H1 (cell line): ENCODE measurements around the gene SUSD6. TPM values are rescaled to one million over a fixed set of nuclear protein-coding genes. Genes with fewer than 3 reads are reported as not detected.

Experiments
- CTCF ChIA-PET: fragments of 300-600 bp; sonication (Branson Sonifier 250); formaldehyde crosslinking; loops from one replicate; lab custom pipeline; 2021; ENCODE audit not compliant: partially characterized antibody; lab: Charles Lee
- POLR2A ChIA-PET: fragments of 300-600 bp; sonication (Branson Sonifier 250); formaldehyde crosslinking; loops from one replicate; lab custom pipeline; 2021; ENCODE audit warnings: inconsistent platforms; ENCODE audit not compliant: partially characterized antibody; lab: Charles Lee
- DNase-seq, 2 experiments: peaks; one replicate each; pipeline versions ENCODE4 v3.0.0 to v3.0.0-alpha.2; 2010 to 2022; ENCODE audit warnings: low spot score in 2 of 2, low read depth in 1 of 2, mixed read lengths in 1 of 2
- FAIRE-seq: peaks from 2 replicates; lab custom pipeline; 2011; peaks lifted over from hg19 to GRCh38; lab: Jason Lieb, UNC
- H2AFZ ChIP-seq: 2 replicates; pipeline ENCODE4 v1.8.1; 2012; ENCODE audit warnings: low read length, inconsistent platforms
- H2AK5ac ChIP-seq: 2 replicates; pipeline ENCODE4 v1.6.1; 2013; ENCODE audit warnings: low read depth, low read length
- H2BK120ac ChIP-seq: replicated peaks from 2 replicates; pipeline ENCODE3; 2013; ENCODE audit warnings: low read depth, low read length, inconsistent platforms
- H2BK12ac ChIP-seq: 2 replicates; pipeline ENCODE4 v1.6.1; 2013; ENCODE audit warnings: low read depth, low read length
- H2BK15ac ChIP-seq: 2 replicates; pipeline ENCODE4 v1.6.1; 2013; ENCODE audit warnings: low read length
- H2BK20ac ChIP-seq: 2 replicates; pipeline ENCODE4 v1.6.1; 2013; ENCODE audit warnings: low read length
- H2BK5ac ChIP-seq: 2 replicates; pipeline ENCODE4 v1.6.1; 2013; ENCODE audit warnings: low read depth, low read length
- H3K14ac ChIP-seq: 2 replicates; pipeline ENCODE4 v1.6.1; 2013; ENCODE audit warnings: inconsistent platforms; ENCODE audit not compliant: insufficient read length
- H3K18ac ChIP-seq: 2 replicates; pipeline ENCODE4 v1.6.1; 2013; ENCODE audit warnings: low read length; ENCODE audit errors: extremely low read depth
- H3K23ac ChIP-seq: 2 replicates; pipeline ENCODE4 v1.6.1; 2013; ENCODE audit warnings: inconsistent platforms; ENCODE audit not compliant: insufficient read length
- H3K23me2 ChIP-seq: 2 replicates; pipeline ENCODE4 v1.6.1; 2013; ENCODE audit warnings: low read depth, low read length
- H3K27ac ChIP-seq: 2 replicates; pipeline ENCODE4 v1.6.1; 2011; ENCODE audit warnings: low read depth, low read length, inconsistent platforms
- H3K27me3 ChIP-seq, 4 experiments: replicated peaks in 1 of 4; 1 replicate in 1 of 4; 2 replicates in 3 of 4; pipeline versions ENCODE4 v1.6.1 to v1.8.1; 2011 to 2013; ENCODE audit warnings: low read length in 3 of 4, mild to moderate bottlenecking in 3 of 4, inconsistent platforms in 2 of 4, mixed read lengths in 2 of 4, moderate library complexity in 1 of 4; ENCODE audit not compliant: control insufficient read depth in 3 of 4, insufficient read depth in 3 of 4; ENCODE audit errors: extremely low read depth in 1 of 4
- H3K36me3 ChIP-seq, 4 experiments: 2 replicates each; pipeline versions ENCODE4 v1.6.1 to v1.8.1; 2011 to 2013; ENCODE audit warnings: mild to moderate bottlenecking in 4 of 4, low read length in 3 of 4, moderate library complexity in 2 of 4, control low read depth in 1 of 4, inconsistent platforms in 1 of 4; ENCODE audit not compliant: insufficient read depth in 4 of 4, control insufficient read depth in 2 of 4
- H3K4ac ChIP-seq: replicated peaks from 2 replicates; pipeline ENCODE3; 2013; ENCODE audit warnings: low read length, low read depth, mixed read lengths, inconsistent platforms; ENCODE audit not compliant: insufficient read length
- H3K4me1 ChIP-seq, 4 experiments: replicated peaks in 1 of 4; 1 replicate in 1 of 4; 2 replicates in 3 of 4; pipeline versions ENCODE4 v1.6.1 to v1.8.1; 2011 to 2013; ENCODE audit warnings: low read length in 3 of 4, inconsistent platforms in 2 of 4, mixed read lengths in 1 of 4; ENCODE audit not compliant: insufficient read depth in 4 of 4, control insufficient read depth in 3 of 4
- H3K4me2 ChIP-seq, 2 experiments: 2 replicates each; pipeline versions ENCODE4 v1.6.1 to v1.8.1; 2011 to 2013; ENCODE audit warnings: low read depth in 2 of 2, low read length in 2 of 2, control low read depth in 1 of 2, inconsistent platforms in 1 of 2, mild to moderate bottlenecking in 1 of 2; ENCODE audit not compliant: insufficient read depth in 1 of 2
- H3K4me3 ChIP-seq, 4 experiments: fragments of 200-600, 300-600 bp in 1 of 4; sonication (generic), shearing (Covaris generic), sonication (Bioruptor Twin) in 1 of 4; 2 replicates each; pipeline versions ENCODE4 v1.5.1 to v1.8.1; 2011 to 2016; ENCODE audit warnings: low read length in 4 of 4, low read depth in 3 of 4, control low read depth in 2 of 4, inconsistent platforms in 2 of 4, mild to moderate bottlenecking in 2 of 4, mixed read lengths in 1 of 4, moderate library complexity in 1 of 4; ENCODE audit not compliant: insufficient read depth in 2 of 4; ENCODE audit errors: extremely low read depth in 1 of 4
- H3K56ac ChIP-seq: replicated peaks from 2 replicates; pipeline ENCODE3; 2013; ENCODE audit warnings: low read depth, mild to moderate bottlenecking, mixed read lengths, low read length, inconsistent platforms; ENCODE audit not compliant: insufficient read length
- H3K79me1 ChIP-seq: 2 replicates; pipeline ENCODE4 v1.6.1; 2013; ENCODE audit warnings: low read depth, low read length, control low read depth
- H3K79me2 ChIP-seq, 2 experiments: 2 replicates each; pipeline versions ENCODE4 v1.6.1 to v1.8.1; 2012 to 2013; ENCODE audit warnings: low read length in 2 of 2, mild to moderate bottlenecking in 2 of 2, inconsistent platforms in 1 of 2; ENCODE audit not compliant: insufficient read depth in 2 of 2, control insufficient read depth in 1 of 2
- H3K9ac ChIP-seq, 4 experiments: replicated peaks in 1 of 4; 1 replicate in 1 of 4; 2 replicates in 3 of 4; pipeline versions ENCODE4 v1.6.1 to v1.8.1; 2011 to 2013; ENCODE audit warnings: low read depth in 3 of 4, low read length in 3 of 4, control low read depth in 2 of 4, mild to moderate bottlenecking in 2 of 4, moderate library complexity in 2 of 4, inconsistent platforms in 1 of 4; ENCODE audit errors: extremely low read depth in 1 of 4
- H3K9me3 ChIP-seq, 2 experiments: 2 replicates each; pipeline versions ENCODE4 v1.6.1 to v1.8.1; 2012 to 2013; ENCODE audit warnings: mild to moderate bottlenecking in 2 of 2, moderate library complexity in 2 of 2, control low read depth in 1 of 2, inconsistent platforms in 1 of 2, low read depth in 1 of 2, low read length in 1 of 2, mixed read lengths in 1 of 2; ENCODE audit not compliant: insufficient read depth in 2 of 2
- H4K20me1 ChIP-seq, 2 experiments: replicated peaks in 1 of 2; 2 replicates each; pipeline versions ENCODE3 to v1.8.1; 2011 to 2013; ENCODE audit warnings: inconsistent platforms in 2 of 2, low read length in 2 of 2, mild to moderate bottlenecking in 1 of 2; ENCODE audit not compliant: insufficient read depth in 2 of 2, control insufficient read depth in 1 of 2
- H4K5ac ChIP-seq: 2 replicates; pipeline ENCODE4 v1.6.1; 2013; ENCODE audit warnings: low read length, low read depth, mixed read lengths, inconsistent platforms; ENCODE audit not compliant: insufficient read length
- H4K8ac ChIP-seq: 2 replicates; pipeline ENCODE4 v1.8.0; 2013; ENCODE audit warnings: mild to moderate bottlenecking, moderate library complexity, low read length, inconsistent platforms; ENCODE audit not compliant: insufficient read depth; ENCODE audit errors: extremely low read depth
- H4K91ac ChIP-seq: replicated peaks from 2 replicates; pipeline ENCODE3; 2013; ENCODE audit warnings: low read length, mixed read lengths, inconsistent platforms; ENCODE audit not compliant: insufficient read length
- GABPA ChIP-seq: IDR thresholded peaks from 2 replicates; pipeline ENCODE4 v1.6.1; 2011; ENCODE audit warnings: mild to moderate bottlenecking, low read length, moderate library complexity, borderline replicate concordance; ENCODE audit not compliant: insufficient read depth
- SP2 ChIP-seq: IDR thresholded peaks from 2 replicates; pipeline ENCODE4 v1.6.1; 2012; ENCODE audit warnings: mild to moderate bottlenecking, low read length, inconsistent platforms
- WGBS, 2 experiments: shearing (Covaris generic) in 1 of 2; methylation state at CpG; one replicate each; pipeline versions ENCODE4 v1.1.6 to v1.1.7; 2013 to 2015; ENCODE audit warnings: low lambda C conversion rate in 2 of 2, mixed read lengths in 2 of 2, inconsistent platforms in 1 of 2, low coverage in 1 of 2, missing lambda C conversion rate in 1 of 2; ENCODE audit not compliant: insufficient replicate concordance in 2 of 2, insufficient coverage in 1 of 2, insufficient read length in 1 of 2; ENCODE audit errors: extremely low coverage in 1 of 2, missing lambda C conversion rate in 1 of 2; 5-methylcytosine and 5-hydroxymethylcytosine counted together
- polyA plus RNA-seq, 7 experiments: library from polyadenylated mRNA; depleted of rRNA in 3 of 7; stranded (reverse) in 5 of 7; unstranded in 2 of 7; fragments of >200 nt in 5 of 7; fragments of 200-250 nt in 2 of 7; gene quantifications; 1 replicate in 5 of 7; 2 replicates in 1 of 7; 4 replicates in 1 of 7; pipeline versions ENCODE4 v1.2.1 to v1.2.3, GENCODE V29; 2011 to 2013; ENCODE audit warnings: missing spikeins in 2 of 7, mixed read lengths in 2 of 7
- total RNA-seq: library from RNA; stranded (reverse); fragmentation: NEBNext Ultra II Directional; extraction: Animal tissue kit (Norgen Biotek cat#: 25700); gene quantifications from 2 replicates; pipeline ENCODE4 v1.2.1, GENCODE V29; 2021

SUSD6 gene
- total and polyA plus RNA-seq, 2 of the 8 experiments (the other 6 are each of a cell fraction or from before 2014, with no cell fraction given): 3.0 to 3.8 TPM

GRCh38 chr14:69675877-69676416 lies 64.6 kb downstream of the SUSD6 start:
- H3K9me3 ChIP-seq: no peaks in the 10 kb centered on the region
- no peak overlapping the region for H3K23ac ChIP-seq
- H2AFZ ChIP-seq: no peak overlapping the region
- no peak overlapping the region for H3K56ac ChIP-seq
- TF ChIP-seq SP2: no peak
- TF ChIP-seq GABPA: no peak
- TF ChIP-seq, all 59 proteins: peak for 0
- H3K9ac ChIP-seq: no peak overlapping the region
- CTCF ChIA-PET: no interaction called here
- peaks cover 0 to 1% of the 10 kb centered on the region in 2 experiments for H4K20me1 ChIP-seq
- no peak overlapping the region for H2BK5ac ChIP-seq
- H2BK120ac ChIP-seq: no peak overlapping the region
- H4K5ac ChIP-seq: no peak overlapping the region
- no peak overlapping the region for H2AK5ac ChIP-seq
- DNase-seq: no peak
- no peak overlapping the region for H2BK20ac ChIP-seq
- WGBS, 2 experiments: 81% methylated on average over 2 of the region's 2 CpGs; no CpG with 5 or more reads in 1 of the 2 experiments
- no peak overlapping the region for H3K4me3 ChIP-seq
- no peaks in the 10 kb centered on the region for H3K27me3 ChIP-seq
- H3K79me2 ChIP-seq: no peaks in the 10 kb centered on the region
- no peak overlapping the region for H2BK12ac ChIP-seq
- no peak overlapping the region for H4K91ac ChIP-seq
- H4K8ac ChIP-seq: no peak overlapping the region
- no peaks in the 10 kb centered on the region for H3K23me2 ChIP-seq
- POLR2A ChIA-PET: no interaction called here
- H3K4me1 ChIP-seq: peaks cover 0 to 5% (median 4%) of the 10 kb centered on the region in 4 experiments; a peak in 3 of 7 replicates
- no peak overlapping the region for H3K27ac ChIP-seq
- H3K36me3 ChIP-seq: no peaks in the 10 kb centered on the region; a peak in 1 of 8 replicates
- FAIRE-seq: no peak
- no peaks in the 10 kb centered on the region; the same call in 1 of the 2 replicates for H3K79me1 ChIP-seq
- H3K4me2 ChIP-seq: no peak overlapping the region
- no peak overlapping the region for H3K4ac ChIP-seq
- H2BK15ac ChIP-seq: no peak overlapping the region
- no peak overlapping the region for H3K18ac ChIP-seq
- no peak overlapping the region for H3K14ac ChIP-seq
